OCI-LY3 (cell line): ENCODE data around the gene CTDSPL.

ENCODE experiments used
- H2AFZ ChIP-seq: fragments of 200-600, 300-600 bp; shearing (Covaris generic); 2 replicates; pipeline ENCODE4 v1.6.0; 2014; ENCODE audit warnings: antibody characterized with exemption, low read depth, low read length
- H3K27ac ChIP-seq: fragments of 200-600, 300-600 bp; sonication (generic); 2 replicates; pipeline ENCODE4 v1.5.1; 2014; ENCODE audit warnings: mild to moderate bottlenecking, low read length, moderate library complexity, mixed read lengths
- H3K27me3 ChIP-seq: fragments of 200-600, 300-600 bp; sonication (generic); 2 replicates; pipeline ENCODE4 v1.6.1; 2014; ENCODE audit warnings: low read depth, low read length, mixed read lengths
- H3K36me3 ChIP-seq: fragments of 200-600, 300-600 bp; sonication (generic); replicated peaks from 2 replicates; pipeline ENCODE3; 2014; ENCODE audit warnings: low read depth, low read length, mixed read lengths
- H3K4me1 ChIP-seq: fragments of 300-600, 200-600 bp; sonication (generic); 2 replicates; pipeline ENCODE4 v1.6.1; 2014; ENCODE audit warnings: low read length, mixed read lengths
- H3K4me2 ChIP-seq: fragments of 200-600, 300-600 bp; sonication (generic); 2 replicates; pipeline ENCODE4 v1.6.1; 2014; ENCODE audit warnings: low read length, mixed read lengths
- H3K4me3 ChIP-seq: fragments of 300-600, 200-600 bp; sonication (generic); 2 replicates; pipeline ENCODE4 v1.5.1; 2014; ENCODE audit warnings: antibody characterized with exemption, mild to moderate bottlenecking, low read length, moderate library complexity
- H3K79me2 ChIP-seq: fragments of 300-600, 200-600 bp; shearing (Covaris generic); 2 replicates; pipeline ENCODE4 v1.6.1; 2014; ENCODE audit warnings: mild to moderate bottlenecking, low read length, mixed read lengths
- H3K9ac ChIP-seq: fragments of 300-600, 200-600 bp; shearing (Covaris generic); 2 replicates; pipeline ENCODE4 v1.6.0; 2014; ENCODE audit warnings: mild to moderate bottlenecking, low read length, moderate library complexity
- H3K9me3 ChIP-seq: fragments of 200-600, 300-600 bp; shearing (Covaris generic); 2 replicates; pipeline ENCODE4 v1.6.1; 2014; ENCODE audit warnings: low read length, mixed read lengths; ENCODE audit not compliant: insufficient read depth
- H4K20me1 ChIP-seq: fragments of 200-600, 300-600 bp; sonication (generic); 2 replicates; pipeline ENCODE4 v1.6.1; 2016; ENCODE audit warnings: low read length, mixed read lengths; ENCODE audit not compliant: insufficient read depth
- CTCF ChIP-seq: fragments of 200-600, 300-600 bp; sonication (generic); IDR thresholded peaks from 2 replicates; pipeline ENCODE4 v1.5.1; 2014; ENCODE audit warnings: antibody characterized with exemption, low read length, low read depth
- EZH2phosphoT487 ChIP-seq: fragments of 200-600 bp; shearing (Covaris generic); IDR thresholded peaks from 2 replicates; pipeline ENCODE4 v1.6.1; 2018; ENCODE audit warnings: antibody characterized with exemption, mixed run types, low read depth

Gene CTDSPL

GRCh38 chr3:37984596-37984995, 122.9 kb downstream of the CTDSPL start:
- Histone ChIP-seq H3K9ac (no peak overlapping the region), H3K36me3 (no peaks in the 10 kb centered on the region), H4K20me1 (no peaks in the 10 kb centered on the region), H3K4me2 (no peak overlapping the region), H3K4me3 (no peak overlapping the region), H3K9me3 (no peaks in the 10 kb centered on the region), H3K27me3 (peaks cover 11% of the 10 kb centered on the region), H2AFZ (no peak overlapping the region), H3K79me2 (no peaks in the 10 kb centered on the region), H3K27ac (no peak overlapping the region), H3K4me1 (no peaks in the 10 kb centered on the region)
- TF ChIP-seq CTCF (no peak), EZH2phosphoT487 (no peak)

- H3K36me3 ChIP-seq, result no peaks in the 10 kb centered on the region
- no peaks in the 10 kb centered on the region for H3K79me2 ChIP-seq
- H3K4me3 ChIP-seq, result no peak overlapping the region
- no peaks in the 10 kb centered on the region for H4K20me1 ChIP-seq
- no peaks in the 10 kb centered on the region for H3K4me1 ChIP-seq
- no peaks in the 10 kb centered on the region for H3K9me3 ChIP-seq
- no peak overlapping the region for H2AFZ ChIP-seq
- no peak overlapping the region for H3K4me2 ChIP-seq
- no peak overlapping the region for H3K27ac ChIP-seq
- H3K9ac ChIP-seq, result no peak overlapping the region
- TF ChIP-seq EZH2phosphoT487 (no peak), CTCF (peak; percentile 23; the same call in 1 of the 2 replicates)
- peaks cover under 1% of the 10 kb centered on the region; the same call in 1 of the 2 replicates for H3K27me3 ChIP-seq
Observed at GRCh38 chr3:37985637-37986320, 124.1 kb downstream of the CTDSPL start.

GRCh38 chr3:37986479-37987314, 125.0 kb downstream of the CTDSPL start:
- Histone ChIP-seq H3K4me1 (no peaks in the 10 kb centered on the region), H3K9me3 (no peaks in the 10 kb centered on the region), H3K36me3 (no peaks in the 10 kb centered on the region), H3K27ac (no peak overlapping the region), H3K27me3 (no peaks in the 10 kb centered on the region), H3K79me2 (no peaks in the 10 kb centered on the region), H2AFZ (no peak overlapping the region), H3K4me2 (no peak overlapping the region), H4K20me1 (no peaks in the 10 kb centered on the region), H3K4me3 (no peak overlapping the region), H3K9ac (no peak overlapping the region)
- no peak for TF ChIP-seq CTCF
- TF ChIP-seq EZH2phosphoT487, result no peak

GRCh38 chr3:37987315-37987697, 125.6 kb downstream of the CTDSPL start:
- Histone ChIP-seq H3K4me3 (no peak overlapping the region), H2AFZ (no peak overlapping the region), H3K27me3 (0 out of 2 replicates have a peak, but pooled peaks cover 3% of the 10 kb centered on the region), H3K36me3 (no peaks in the 10 kb centered on the region), H3K4me2 (no peak overlapping the region), H3K27ac (no peak overlapping the region), H3K9ac (no peak overlapping the region), H4K20me1 (no peaks in the 10 kb centered on the region), H3K79me2 (no peaks in the 10 kb centered on the region), H3K4me1 (no peaks in the 10 kb centered on the region), H3K9me3 (no peaks in the 10 kb centered on the region)
- TF ChIP-seq EZH2phosphoT487, result no peak
- TF ChIP-seq CTCF, result no peak
